Medulla oblongata (tissue), 1 donor: ENCODE results near the gene RASGRF1.

ENCODE experiments used
- DNase-seq: peaks from one replicate; pipeline ENCODE4 v3.0.0-alpha.2; 2015; ENCODE audit errors: extremely low spot score

RASGRF1 gene

DNA sequence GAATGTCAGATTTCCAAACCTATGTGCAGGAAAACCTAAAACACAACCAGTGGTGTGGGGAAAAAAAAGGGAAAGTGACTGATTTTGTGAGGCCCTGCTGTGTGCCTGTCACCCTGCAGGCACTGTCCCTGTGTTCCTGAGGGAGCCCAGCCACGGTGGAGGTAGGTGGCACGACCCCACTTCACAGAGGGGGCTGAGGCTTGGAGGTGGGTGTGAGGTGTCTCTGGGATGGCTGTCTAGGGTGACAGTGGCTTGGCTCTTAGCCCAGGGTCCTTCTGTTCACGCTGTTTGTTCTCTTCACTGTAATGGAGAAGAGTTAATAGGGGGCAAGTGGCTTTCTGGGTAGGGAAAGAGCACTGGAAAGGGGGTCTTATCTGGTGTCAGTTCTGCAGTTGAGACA is 22.6 kb downstream of the RASGRF1 start:
- DNase-seq = no peak

GRCh38 chr15:79067072-79067833 is 23.3 kb downstream of the RASGRF1 start:
- DNase-seq = peak; percentile 25

DNA sequence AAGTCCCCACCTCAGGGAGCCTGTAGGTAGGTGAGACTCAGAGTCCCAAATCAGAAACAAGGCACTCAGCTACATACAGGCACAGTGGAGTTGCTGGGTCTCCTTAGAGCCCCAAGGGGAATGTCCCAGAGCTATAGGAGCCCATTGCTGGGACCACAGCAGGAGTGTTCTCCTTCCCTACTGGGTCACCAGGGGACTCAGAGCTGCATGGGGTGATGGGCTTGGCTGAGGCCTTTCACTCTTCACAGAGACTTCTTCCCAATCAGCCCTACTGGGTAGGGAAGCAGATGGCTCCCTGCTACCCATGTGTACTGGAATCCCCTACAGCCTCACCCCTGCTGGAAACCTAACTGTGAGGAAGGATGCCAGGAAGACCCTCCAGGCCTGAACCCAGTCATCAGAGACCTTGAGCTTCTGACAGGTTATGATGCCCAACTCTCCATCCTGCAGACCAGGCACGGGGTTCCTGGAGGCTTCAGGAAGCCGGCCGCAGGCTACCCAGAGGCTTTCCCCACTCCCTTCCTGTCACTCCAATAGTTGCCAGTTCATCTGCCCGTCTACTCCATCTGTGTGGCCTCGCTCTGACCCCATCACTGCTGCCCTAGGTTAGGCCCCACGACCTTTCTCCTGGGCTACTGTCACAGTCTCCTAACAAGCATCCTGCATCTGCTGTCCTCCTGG is 24.0 kb downstream of the RASGRF1 start:
- DNase-seq = no peak

GRCh38 chr15:79065706-79066376 is 24.7 kb downstream of the RASGRF1 start:
- no peak for DNase-seq

DNA sequence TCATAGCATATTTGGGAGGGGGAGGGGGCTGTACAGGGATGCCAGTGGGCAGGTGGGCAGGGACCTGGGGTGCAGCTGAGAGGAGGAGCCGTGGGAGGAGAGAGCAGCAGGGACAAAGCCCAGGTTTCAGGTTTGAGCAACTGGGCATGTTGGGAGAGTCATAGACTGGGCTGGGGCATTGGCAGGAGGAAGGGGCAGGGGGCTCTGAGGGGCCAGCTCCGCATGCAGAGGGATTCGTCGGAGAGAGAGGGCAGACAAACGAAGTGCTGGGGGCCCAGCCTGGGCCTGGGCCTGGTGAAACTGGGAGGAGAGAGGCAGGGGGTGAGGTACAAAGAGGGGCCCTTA is 25.2 kb downstream of the RASGRF1 start:
- no peak for DNase-seq

GRCh38 chr15:79064496-79064895 is 26.1 kb downstream of the RASGRF1 start:
- peak; percentile 84 for DNase-seq

- DNase-seq = no peak
Observed at GRCh38 chr15:79060175-79060574, 30.4 kb downstream of the RASGRF1 start.

DNA sequence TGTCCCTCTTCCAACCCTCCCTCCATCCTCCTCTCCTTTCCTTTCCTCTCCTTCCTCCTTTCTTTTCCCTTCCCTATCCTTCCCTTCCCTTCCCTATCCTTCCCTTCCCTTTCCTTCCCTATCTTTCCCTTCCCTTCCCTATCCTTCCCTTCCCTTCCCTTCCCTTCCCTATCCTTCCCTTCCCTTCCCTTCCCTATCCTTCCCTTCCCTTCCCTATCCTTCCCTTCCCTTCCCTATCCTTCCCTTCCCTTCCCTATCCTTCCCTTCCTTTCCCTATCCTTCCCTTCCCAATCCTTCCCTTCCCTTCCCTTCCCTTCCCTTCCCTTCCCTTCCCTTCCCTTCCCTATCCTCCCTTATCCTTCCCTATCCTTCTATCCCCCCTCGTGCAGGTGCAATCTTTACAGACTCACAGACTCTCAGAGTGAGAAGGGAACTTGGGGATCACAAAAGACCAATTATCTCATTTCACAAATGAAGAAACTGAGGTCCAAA is 31.5 kb downstream of the RASGRF1 start:
- DNase-seq = no peak

DNA sequence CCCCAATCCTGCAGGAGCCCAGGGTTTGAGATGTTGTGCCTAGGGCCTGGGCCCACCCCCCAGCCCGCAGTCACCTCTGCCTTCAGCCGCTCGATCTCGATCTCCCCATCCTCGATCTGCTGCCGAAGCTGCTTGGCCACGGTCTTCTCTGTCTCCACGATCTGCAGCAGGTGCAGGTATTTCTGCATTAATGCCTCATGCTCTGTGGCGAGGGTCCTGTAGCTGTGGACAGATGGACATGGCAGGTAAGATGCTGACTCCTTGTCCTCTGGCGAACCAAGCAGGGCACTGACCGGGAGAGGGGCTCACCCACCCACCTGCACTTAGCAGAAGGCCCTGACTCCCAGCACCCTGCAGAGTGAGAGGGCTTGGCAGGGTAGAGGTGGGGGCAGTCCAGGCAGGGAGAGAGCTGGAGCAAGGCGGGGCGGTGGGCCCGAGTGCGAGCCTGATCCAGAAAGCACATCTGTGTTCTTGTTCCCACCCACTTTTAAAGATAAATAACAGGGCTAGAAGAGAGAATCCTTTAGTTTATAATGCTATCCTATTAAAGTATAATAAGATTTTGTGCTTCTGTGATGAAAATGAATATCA is 32.2 kb downstream of the RASGRF1 start:
- no peak for DNase-seq

GRCh38 chr15:79057050-79057449 is 33.5 kb downstream of the RASGRF1 start:
- DNase-seq = no peak

DNA sequence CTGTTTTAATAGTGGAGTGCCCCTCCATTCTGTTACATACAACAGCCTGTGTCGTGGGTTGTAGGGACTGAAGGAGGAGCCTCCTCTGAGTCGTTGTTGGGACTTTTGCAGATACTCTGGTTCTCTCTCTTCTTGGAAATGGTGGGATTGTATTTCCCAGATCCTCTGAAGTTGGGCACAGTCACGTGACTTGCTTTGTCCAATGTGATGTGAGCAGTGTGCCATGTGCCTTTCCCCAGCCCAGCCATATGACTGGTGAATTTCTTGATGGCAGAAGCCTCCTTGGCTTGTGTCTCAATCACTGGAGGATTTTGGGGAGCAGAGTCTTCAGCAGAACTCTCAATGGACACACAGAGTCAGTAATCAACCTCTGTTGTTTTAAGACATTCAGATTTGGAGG is 36.2 kb downstream of the RASGRF1 start:
- no peak for DNase-seq

DNA sequence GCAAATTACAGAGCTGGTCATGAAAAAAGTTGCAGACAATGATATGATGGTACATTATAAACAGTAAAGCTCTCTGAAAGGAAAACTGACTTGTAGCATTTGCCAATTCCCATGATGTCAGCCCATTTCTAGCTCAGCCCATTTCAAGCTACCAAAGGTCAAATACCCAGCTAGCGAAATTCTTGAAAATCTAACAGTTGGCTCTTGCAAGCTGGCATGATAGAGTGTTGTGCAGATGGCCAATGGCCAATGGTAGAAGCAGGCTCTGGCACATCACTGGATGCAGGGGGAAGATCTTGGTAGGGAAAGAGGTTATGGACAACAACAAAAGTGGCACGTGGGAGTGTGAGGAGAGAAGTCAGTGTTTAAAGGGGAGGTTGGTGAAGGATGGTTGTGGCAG is 36.7 kb downstream of the RASGRF1 start:
- no peak for DNase-seq

DNA sequence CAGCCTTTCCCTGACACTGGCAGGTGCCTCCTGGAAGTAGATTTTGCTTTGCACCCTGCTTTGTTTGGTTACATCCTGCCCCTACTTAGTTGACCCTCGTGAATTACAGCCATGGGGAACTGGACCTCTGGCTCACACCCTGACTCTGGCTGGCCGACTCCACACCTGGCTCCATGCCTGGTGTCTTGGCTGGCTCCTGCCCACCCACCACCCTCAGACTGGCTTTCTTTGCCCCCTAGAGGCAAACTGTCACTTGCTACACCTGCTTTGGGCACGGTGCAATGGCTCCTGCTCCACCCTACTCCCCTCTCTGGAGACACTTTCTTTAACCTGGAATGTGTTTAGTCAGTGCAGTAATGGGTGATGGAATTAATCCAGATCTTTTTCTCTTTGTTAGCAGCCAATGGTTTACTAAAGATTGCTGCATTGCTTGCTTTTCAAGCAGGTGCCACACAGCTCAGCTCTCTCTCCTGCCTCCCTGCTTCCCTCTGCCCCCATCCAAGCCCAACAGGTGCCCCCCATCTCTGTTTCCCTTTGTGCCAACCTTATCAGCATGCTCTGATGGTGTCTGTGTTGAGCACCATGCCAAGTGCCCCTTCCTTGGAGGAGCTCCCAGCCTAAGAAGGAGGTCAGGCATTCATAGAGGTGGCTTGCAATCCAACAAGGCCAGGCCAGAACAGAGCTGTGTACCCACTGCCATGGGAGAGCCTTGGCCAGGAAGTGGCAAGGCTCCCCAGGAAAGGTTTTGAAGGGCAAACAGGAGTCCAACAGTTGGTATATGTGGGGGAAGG is 38.4 kb downstream of the RASGRF1 start:
- DNase-seq = no peak

- peak; percentile 81 for DNase-seq
Observed at GRCh38 chr15:79051029-79051428, 39.6 kb downstream of the RASGRF1 start.

DNA sequence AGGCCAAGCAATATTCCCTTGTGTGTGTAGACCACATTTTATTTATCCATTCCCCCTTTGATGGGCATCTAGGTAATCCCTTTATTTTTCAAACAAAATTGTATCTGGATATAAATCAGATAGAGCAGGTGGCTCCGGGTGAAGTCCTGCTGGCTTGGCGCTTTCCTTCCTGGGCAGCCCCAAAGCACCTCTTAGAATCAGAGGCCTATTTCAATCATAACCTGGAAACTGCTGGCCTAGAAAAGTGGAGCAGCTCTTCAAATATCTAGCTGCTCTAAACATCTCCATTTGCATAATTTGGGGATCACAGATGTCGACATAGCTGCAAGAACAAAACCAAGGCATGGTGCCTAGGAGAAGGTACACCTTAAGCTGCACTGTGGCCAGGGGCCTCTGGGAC is 40.2 kb downstream of the RASGRF1 start:
- DNase-seq = no peak

- no peak for DNase-seq
Observed at GRCh38 chr15:79049416-79049815, 41.2 kb downstream of the RASGRF1 start.

DNA sequence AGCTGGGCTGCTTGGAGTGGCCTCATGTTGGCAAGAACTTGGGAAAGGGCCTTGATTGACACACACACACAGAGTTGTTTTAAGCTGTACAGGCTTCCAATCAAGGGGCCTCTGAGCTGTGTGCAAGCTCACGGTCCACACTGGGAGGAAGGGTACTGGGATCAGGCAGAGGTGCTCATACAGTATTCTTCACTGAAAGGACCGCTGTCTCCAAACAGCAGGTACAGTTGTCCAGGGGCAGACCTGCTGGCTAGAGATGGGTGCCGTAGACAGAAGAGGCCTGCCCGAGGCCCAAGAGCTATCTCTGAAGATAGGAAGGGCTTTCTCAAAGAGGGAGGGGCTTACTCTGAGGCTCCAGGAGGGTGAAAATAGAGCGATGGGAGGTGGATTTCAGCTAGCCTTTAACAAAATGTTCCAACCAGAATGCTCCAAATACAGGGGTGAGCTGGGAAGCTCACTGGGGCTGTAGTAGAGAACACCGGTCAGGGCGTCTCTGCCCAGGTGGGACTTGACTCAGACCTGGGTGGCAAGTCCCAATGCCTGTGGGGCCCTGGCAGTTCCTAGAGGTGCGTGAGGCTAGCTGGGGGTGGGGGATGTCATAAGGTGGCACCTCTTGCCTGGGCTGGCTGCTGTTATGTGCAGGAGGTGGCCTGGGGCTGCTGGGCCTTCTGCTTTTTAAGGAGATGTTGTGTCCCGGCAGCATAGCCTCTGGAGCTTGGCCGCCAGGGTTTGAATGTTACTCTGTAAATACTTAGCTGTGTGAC is 42.7 kb downstream of the RASGRF1 start:
- DNase-seq = no peak

- DNase-seq = no peak
Observed at GRCh38 chr15:79046691-79047404, 43.7 kb downstream of the RASGRF1 start.

- no peak for DNase-seq
Observed at GRCh38 chr15:79045041-79045440, 45.5 kb downstream of the RASGRF1 start.
